HepG2 (cell line): ENCODE results near the gene DPYD. TPM values are rescaled to one million over a fixed set of nuclear protein-coding genes. Genes with fewer than 3 reads are reported as not detected.

Source experiments
- ATAC-seq: fragments of 200-7000 bp; cut with Tn5 transposase; 3 replicates; pipeline ENCODE4 v1.9.1; 2020; ENCODE audit warnings: mild to moderate bottlenecking, moderate library complexity
- BruUV-seq: library from RNA; stranded (reverse); fragments of 400-500 nt; replicated peaks from 2 replicates; lab custom pipeline; 2021; lab: Mats Ljungman, UMichigan
- CTCF ChIA-PET: fragments of 300-600 bp; formaldehyde crosslinking; extraction: SDS; loops from one replicate; lab custom pipeline; 2021; ENCODE audit warnings: low total read pairs, inconsistent platforms, low intra/inter-chr PET ratio; lab: Yijun Ruan, JAX
- POLR2A ChIA-PET: fragments of 350-600 bp; sonication (Branson Sonifier 250); formaldehyde crosslinking; loops from one replicate; lab custom pipeline; 2020; ENCODE audit warnings: antibody characterized with exemption, inconsistent platforms; lab: Yijun Ruan, JAX
- DNase-seq: peaks from one replicate; pipeline ENCODE4 v3.0.0-alpha.2; 2015; ENCODE audit warnings: low spot score
- FAIRE-seq: peaks from 3 replicates; lab custom pipeline; 2011; peaks lifted over from hg19 to GRCh38; lab: Jason Lieb, UNC
- H2AFZ ChIP-seq: one replicate; pipeline ENCODE4 v1.6.1; 2011; ENCODE audit warnings: low read length, inconsistent platforms
- H3K27ac ChIP-seq: fragments of 300-600 bp; 3 replicates; pipeline ENCODE4 v1.8.0; 2011; ENCODE audit warnings: mixed run types, mild to moderate bottlenecking, mixed read lengths, low read length, inconsistent platforms; ENCODE audit not compliant: insufficient read depth; ENCODE audit errors: extremely low read length
- H3K27me3 ChIP-seq, 2 experiments: fragments of 200-600 bp in 1 of 2; 2 replicates in 1 of 2; 3 replicates in 1 of 2; pipeline versions ENCODE4 v1.6.0 to v1.8.0; 2011; ENCODE audit warnings: low read length in 2 of 2, mild to moderate bottlenecking in 2 of 2, moderate library complexity in 2 of 2, inconsistent platforms in 1 of 2; ENCODE audit not compliant: insufficient read depth in 2 of 2, control insufficient read depth in 1 of 2
- H3K36me3 ChIP-seq, 2 experiments: fragments of 200-600 bp in 1 of 2; replicated peaks in 1 of 2; 2 replicates in 1 of 2; 3 replicates in 1 of 2; pipeline versions ENCODE4 v1.5.1 to v1.8.0; 2011; ENCODE audit warnings: low read length in 2 of 2, inconsistent platforms in 1 of 2; ENCODE audit not compliant: insufficient read depth in 2 of 2, control insufficient read depth in 1 of 2
- H3K4me1 ChIP-seq: 2 replicates; pipeline ENCODE4 v1.5.1; 2012; ENCODE audit warnings: low read length, inconsistent platforms; ENCODE audit not compliant: insufficient read depth
- H3K4me2 ChIP-seq: 2 replicates; pipeline ENCODE4 v1.6.0; 2011; ENCODE audit warnings: low read depth, low read length, inconsistent platforms
- H3K4me3 ChIP-seq, 3 experiments: fragments of 200-600 bp in 1 of 3; sonication (generic), shearing (Covaris generic) in 1 of 3; replicated peaks in 1 of 3; 2 replicates each; pipeline ENCODE4 v1.5.1; 2011 to 2016; ENCODE audit warnings: low read length in 3 of 3, inconsistent platforms in 2 of 3, low read depth in 2 of 3, mild to moderate bottlenecking in 2 of 3, control low read depth in 1 of 3, mixed read lengths in 1 of 3; ENCODE audit not compliant: insufficient read depth in 1 of 3
- H3K79me2 ChIP-seq: one replicate; pipeline ENCODE4 v1.6.1; 2011; ENCODE audit warnings: low read length, inconsistent platforms; ENCODE audit not compliant: insufficient read depth
- H3K9ac ChIP-seq: 2 replicates; pipeline ENCODE4 v1.6.0; 2011; ENCODE audit warnings: mild to moderate bottlenecking, low read depth, low read length, inconsistent platforms; ENCODE audit not compliant: insufficient read depth
- H3K9me3 ChIP-seq: 2 replicates; pipeline ENCODE4 v1.5.1; 2012; ENCODE audit warnings: mild to moderate bottlenecking, low read length
- H4K20me1 ChIP-seq: 2 replicates; pipeline ENCODE4 v1.6.0; 2011; ENCODE audit warnings: inconsistent platforms, mild to moderate bottlenecking, low read length, moderate library complexity; ENCODE audit not compliant: insufficient read depth
- ATF5 ChIP-seq: sonication (generic); formaldehyde crosslinking; IDR thresholded peaks from 2 replicates; pipeline ENCODE4 v1.4.0; 2020; ENCODE audit warnings: mild to moderate bottlenecking, low read depth, missing genetic modification reagents
- ATM ChIP-seq: fragments of 450-650 bp; IDR thresholded peaks from 2 replicates; pipeline ENCODE4 v1.7.1; 2017; ENCODE audit warnings: mild to moderate bottlenecking, borderline replicate concordance
- CEBPB ChIP-seq: IDR thresholded peaks from 2 replicates; pipeline ENCODE4 v1.6.1; 2011; ENCODE audit warnings: low read depth, low read length, improper control_type of control experiment, borderline replicate concordance
- CENPBD1 ChIP-seq: sonication (generic); formaldehyde crosslinking; IDR thresholded peaks from 2 replicates; pipeline ENCODE4 v1.8.0; 2022; ENCODE audit warnings: missing genetic modification reagents, low read depth, mild to moderate bottlenecking, borderline replicate concordance
- FOXM1 ChIP-seq: sonication (generic); formaldehyde crosslinking; IDR thresholded peaks from 2 replicates; pipeline ENCODE4 v1.5.0; 2020; ENCODE audit warnings: missing genetic modification reagents
- IKZF4 ChIP-seq: sonication (generic); formaldehyde crosslinking; IDR thresholded peaks from 2 replicates; pipeline ENCODE4 v1.5.1; 2020; ENCODE audit warnings: borderline replicate concordance, mild to moderate bottlenecking, low read depth, missing genetic modification reagents; ENCODE audit errors: not compliant biosample characterization
- KLF11 ChIP-seq: IDR thresholded peaks from 2 replicates; pipeline ENCODE4 v1.6.1; 2016; ENCODE audit warnings: missing compliant biosample characterization
- MEIS1 ChIP-seq: sonication (generic); formaldehyde crosslinking; IDR thresholded peaks from 2 replicates; pipeline ENCODE4 v1.9.0; 2021; ENCODE audit warnings: mild to moderate bottlenecking, missing genetic modification reagents, moderate library complexity, borderline replicate concordance
- NFATC3 ChIP-seq: sonication (generic); formaldehyde crosslinking; IDR thresholded peaks from 2 replicates; pipeline ENCODE4 v1.5.1; 2020; ENCODE audit warnings: mild to moderate bottlenecking, missing genetic modification reagents
- NPAS2 ChIP-seq: sonication (generic); formaldehyde crosslinking; IDR thresholded peaks from 2 replicates; pipeline ENCODE4 v1.8.0; 2022; ENCODE audit warnings: mild to moderate bottlenecking, missing genetic modification reagents, borderline replicate concordance
- SIX4 ChIP-seq: sonication (generic); formaldehyde crosslinking; IDR thresholded peaks from 2 replicates; pipeline ENCODE4 v1.4.0; 2020; ENCODE audit warnings: missing genetic modification reagents
- TBP ChIP-seq: sonication (generic); formaldehyde crosslinking; IDR thresholded peaks from 2 replicates; pipeline ENCODE4 v1.5.0; 2020; ENCODE audit warnings: missing genetic modification reagents
- ZNF230 ChIP-seq: sonication (generic); formaldehyde crosslinking; IDR thresholded peaks from 2 replicates; pipeline ENCODE4 v1.4.0; 2020; ENCODE audit warnings: mild to moderate bottlenecking, missing genetic modification reagents
- ZNF235 ChIP-seq: sonication (generic); formaldehyde crosslinking; IDR thresholded peaks from 2 replicates; pipeline ENCODE4 v1.8.1; 2023; ENCODE audit warnings: mild to moderate bottlenecking, missing genetic modification reagents, borderline replicate concordance
- ZNF281 ChIP-seq: sonication (generic); formaldehyde crosslinking; IDR thresholded peaks from 2 replicates; pipeline ENCODE4 v1.4.0; 2020; ENCODE audit warnings: missing genetic modification reagents, borderline replicate concordance
- ZNF354B ChIP-seq: sonication (generic); formaldehyde crosslinking; IDR thresholded peaks from 2 replicates; pipeline ENCODE4 v1.8.0; 2022; ENCODE audit warnings: mild to moderate bottlenecking, missing genetic modification reagents
- ZNF761 ChIP-seq: sonication (generic); formaldehyde crosslinking; conservative IDR thresholded peaks from 2 replicates; pipeline ENCODE4 v1.4.0; 2020; ENCODE audit warnings: mild to moderate bottlenecking, missing genetic modification reagents
- WGBS: methylation state at CpG from one replicate; pipeline ENCODE4 v1.1.6; 2017; ENCODE audit warnings: low lambda C conversion rate; 5-methylcytosine and 5-hydroxymethylcytosine counted together
- in situ Hi-C: cut with HindIII; loops from 2 replicates; pipeline ENCODE4 v1.10.0; 2017; ENCODE audit warnings: low pct_unique_long_range_greater_than_20kb; ENCODE audit not compliant: extremely low pct_ligation_motif_present
- intact Hi-C: fragments of 100-400 bp; cut with micrococcal nuclease; formaldehyde crosslinking; loops from one replicate; pipeline ENCODE4 v1.10.0; 2022; ENCODE audit not compliant: unreplicated experiment
- polyA plus RNA-seq, 8 experiments: library from polyadenylated mRNA; depleted of rRNA in 3 of 8; stranded (reverse) in 7 of 8; unstranded in 1 of 8; fragments of >200 nt; fragmentation: Illumina TruSeq in 4 of 8; extraction: Trizol in 4 of 8; gene quantifications; 2 replicates each; pipeline versions ENCODE4 v1.2.1 to v1.2.3, GENCODE V29; 2011 to 2016; ENCODE audit warnings: low read depth in 4 of 8, missing spikeins in 1 of 8, mixed read lengths in 1 of 8; ENCODE audit not compliant: insufficient read depth in 1 of 8
- total RNA-seq, 5 experiments: library from RNA; depleted of rRNA; stranded (reverse); fragments of >200 nt; fragmentation: Illumina TruSeq; extraction: Trizol; gene quantifications; 2 replicates each; pipeline ENCODE4 v1.2.3, GENCODE V29; 2016; ENCODE audit warnings: low read depth in 1 of 5

DPYD gene
- total and polyA plus RNA-seq, 2 of the 13 experiments (the other 11 are each of a cell fraction or from before 2014, with no cell fraction given): 1.3 to 3.4 TPM

DNA sequence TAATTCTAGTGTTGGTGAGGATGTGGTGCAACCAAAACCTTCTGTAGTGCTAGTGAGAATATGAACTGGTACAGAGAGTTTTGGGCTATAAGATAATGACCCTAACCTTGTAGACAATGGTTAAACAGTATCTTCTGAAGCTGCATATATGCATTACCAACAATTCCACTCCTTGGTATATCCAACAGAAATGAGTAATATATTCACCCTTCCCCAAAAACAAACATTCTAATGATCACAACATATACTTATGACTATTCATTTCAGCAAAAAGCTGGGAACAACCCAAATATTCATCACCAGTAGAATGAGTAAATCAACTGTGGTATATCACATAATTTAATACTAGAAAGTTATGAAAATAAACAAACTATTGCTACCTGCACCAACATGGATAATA is 39.6 kb upstream of the DPYD start:
- Histone ChIP-seq H3K79me2 (no peaks in the 10 kb centered on the region), H3K9me3 (no peaks in the 10 kb centered on the region), H2AFZ (no peak overlapping the region), H3K4me2 (no peak overlapping the region), H4K20me1 (no peaks in the 10 kb centered on the region), H3K9ac (no peak overlapping the region), H3K36me3 (no peaks in the 10 kb centered on the region), H3K27ac (no peak overlapping the region), H3K4me3 (no peak overlapping the region), H3K27me3 (no peaks in the 10 kb centered on the region), H3K4me1 (no peaks in the 10 kb centered on the region)
- ATAC-seq (no peak), DNase-seq (no peak), FAIRE-seq (no peak)
- in situ Hi-C loops: no loop called here
- ChIA-PET POLR2A (no interaction called here), CTCF (no interaction called here)
- intact Hi-C loops: no loop called here
- TF ChIP-seq NPAS2 (CRISPR knock-in tag): no peak
- TF ChIP-seq FOXM1 (CRISPR knock-in tag): no peak
- TF ChIP-seq ZNF354B (CRISPR knock-in tag): no peak
- TF ChIP-seq ZNF281 (CRISPR knock-in tag): no peak
- no peak for TF ChIP-seq IKZF4
- TF ChIP-seq SIX4: no peak
- no TSS peak for BruUV-seq

- no peaks in the 10 kb centered on the region for H3K4me1 ChIP-seq
- intact Hi-C loops: no loop called here
- H3K79me2 ChIP-seq: no peaks in the 10 kb centered on the region
- 2% methylated on average over 3 of the region's 3 CpGs for WGBS
- FAIRE-seq (no peak), ATAC-seq (no peak), DNase-seq (no peak)
- CTCF ChIA-PET: no interaction called here
- no peak overlapping the region for H2AFZ ChIP-seq
- H3K27me3 ChIP-seq: no peaks in the 10 kb centered on the region
- H3K36me3 ChIP-seq: no peaks in the 10 kb centered on the region
- no peaks in the 10 kb centered on the region for H4K20me1 ChIP-seq
- in situ Hi-C loops: no loop called here
- H3K9me3 ChIP-seq: no peaks in the 10 kb centered on the region
- no peak overlapping the region for H3K4me3 ChIP-seq
- no peak overlapping the region for H3K4me2 ChIP-seq
- BruUV-seq: no TSS peak
- H3K9ac ChIP-seq: no peak overlapping the region
- POLR2A ChIA-PET: no interaction called here
- no peak overlapping the region for H3K27ac ChIP-seq
- TF ChIP-seq CEBPB: no peak
- no peak for TF ChIP-seq CENPBD1 (CRISPR knock-in tag)
- no peak for TF ChIP-seq ZNF235 (CRISPR knock-in tag)
- no peak for TF ChIP-seq TBP
- no peak for TF ChIP-seq MEIS1 (CRISPR knock-in tag)
- TF ChIP-seq KLF11 (CRISPR knock-in tag): no peak
- TF ChIP-seq ATF5 (CRISPR knock-in tag): no peak
- no peak for TF ChIP-seq ATM
- TF ChIP-seq ZNF230 (CRISPR knock-in tag): no peak
- TF ChIP-seq NFATC3 (CRISPR knock-in tag): no peak
- no peak for TF ChIP-seq ZNF761
- TF ChIP-seq, all 625 proteins: peak for 0
Observed at GRCh38 chr1:97947695-97948094, 26.9 kb upstream of the DPYD start.
